HG03060 (cell line): ENCODE measurements around the gene TFAP2E.

Experiments used
- ATAC-seq: cut with Tn5 transposase; IDR thresholded peaks from one replicate; pipeline ENCODE4 v1.9.1; 2021; ENCODE audit warnings: low read depth, moderate number of reproducible peaks; ENCODE audit not compliant: unreplicated experiment

TFAP2E gene

GRCh38 chr1:35591211-35591610, 18.1 kb downstream of the TFAP2E start:
- ATAC-seq: no peak

GRCh38 chr1:35592991-35593769, 20.1 kb downstream of the TFAP2E start:
- ATAC-seq: no peak

- no peak for ATAC-seq
These were observed 21.1 kb downstream of the TFAP2E start for GRCh38 chr1:35594005-35594760.

GRCh38 chr1:35595684-35596083, 22.6 kb downstream of the TFAP2E start:
- ATAC-seq: no peak

- ATAC-seq: no peak
These were observed 24.8 kb downstream of the TFAP2E start for GRCh38 chr1:35597870-35598269.

GRCh38 chr1:35598895-35599294, 25.8 kb downstream of the TFAP2E start:
- ATAC-seq: no peak

- ATAC-seq: no peak
These were observed 26.3 kb downstream of the TFAP2E start for GRCh38 chr1:35599411-35599810.

GRCh38 chr1:35600593-35600992, 27.5 kb downstream of the TFAP2E start:
- no peak for ATAC-seq

GRCh38 chr1:35603468-35603867, 30.4 kb downstream of the TFAP2E start:
- no peak for ATAC-seq

- ATAC-seq: no peak
These were observed 30.8 kb downstream of the TFAP2E start for GRCh38 chr1:35603941-35604340.

- no peak for ATAC-seq
These were observed 32.2 kb downstream of the TFAP2E start for GRCh38 chr1:35605071-35605866.

GRCh38 chr1:35605867-35606182, 32.7 kb downstream of the TFAP2E start:
- ATAC-seq: no peak

- ATAC-seq: no peak
These were observed 38.5 kb downstream of the TFAP2E start for GRCh38 chr1:35611655-35612054.

- ATAC-seq: no peak
These were observed 42.3 kb downstream of the TFAP2E start for GRCh38 chr1:35615440-35615839.

- ATAC-seq: no peak
These were observed 46.4 kb downstream of the TFAP2E start for GRCh38 chr1:35619237-35620121.

- ATAC-seq: no peak
These were observed 49.5 kb downstream of the TFAP2E start for GRCh38 chr1:35622510-35623178.

GRCh38 chr1:35623832-35624231, 50.7 kb downstream of the TFAP2E start:
- ATAC-seq: no peak

GRCh38 chr1:35629051-35629450, 55.9 kb downstream of the TFAP2E start:
- no peak for ATAC-seq

- ATAC-seq: no peak
These were observed 58.3 kb downstream of the TFAP2E start for GRCh38 chr1:35631396-35631795.

GRCh38 chr1:35633547-35633946, 60.4 kb downstream of the TFAP2E start:
- no peak for ATAC-seq
